CD4-positive, alpha-beta T cell (primary cell): Measurements from ENCODE around the gene PLD6. TPM values are rescaled to one million over a fixed set of nuclear protein-coding genes. Genes with fewer than 3 reads are reported as not detected.

Source experiments
- ATAC-seq: fragments of 200-7000 bp; cut with Tn5 transposase; one replicate; pipeline ENCODE4 v1.10.0; 2022; ENCODE audit warnings: mild to moderate bottlenecking; ENCODE audit not compliant: poor library complexity
- CTCF ChIA-PET: fragments of 350-600 bp; sonication (Branson Sonifier 250); formaldehyde crosslinking; loops from one replicate; lab custom pipeline; 2021; ENCODE audit warnings: antibody characterized with exemption, inconsistent platforms; lab: Charles Lee
- POLR2A ChIA-PET: fragments of 350-600 bp; sonication (Branson Sonifier 250); formaldehyde crosslinking; loops from one replicate; lab custom pipeline; 2021; ENCODE audit warnings: antibody characterized with exemption, inconsistent platforms; lab: Charles Lee
- DNase-seq, 14 experiments: peaks; one replicate each; pipeline ENCODE4 v3.0.0-alpha.2; 2013 to 2020; ENCODE audit warnings: mixed read lengths in 2 of 14
- H3K27ac ChIP-seq, 2 donors: one replicate each; pipeline versions ENCODE4 v1.5.1 to v1.7.0; 2013; ENCODE audit warnings: low read length in 2 of 2, low read depth in 1 of 2, mild to moderate bottlenecking in 1 of 2
- H3K27me3 ChIP-seq, 2 experiments: 1 replicate in 1 of 2; 2 replicates in 1 of 2; pipeline versions ENCODE4 v1.6.1 to v1.7.0; 2013; ENCODE audit warnings: low read length in 2 of 2, control low read depth in 1 of 2, mild to moderate bottlenecking in 1 of 2, moderate library complexity in 1 of 2; ENCODE audit not compliant: insufficient read depth in 2 of 2, control insufficient read depth in 1 of 2
- H3K36me3 ChIP-seq: one replicate; pipeline ENCODE4 v1.6.1; 2013; ENCODE audit warnings: low read length, control low read depth; ENCODE audit not compliant: insufficient read depth
- H3K4me1 ChIP-seq: one replicate; pipeline ENCODE4 v1.6.1; 2013; ENCODE audit warnings: low read length, control low read depth; ENCODE audit not compliant: insufficient read depth
- H3K4me3 ChIP-seq: one replicate; pipeline ENCODE4 v1.5.1; 2013; ENCODE audit warnings: mild to moderate bottlenecking, low read length, moderate library complexity
- H3K9me3 ChIP-seq, 2 experiments: 1 replicate in 1 of 2; 2 replicates in 1 of 2; pipeline versions ENCODE4 v1.6.1 to v1.7.0; 2013; ENCODE audit warnings: low read length in 2 of 2, mild to moderate bottlenecking in 2 of 2, control low read depth in 1 of 2, moderate library complexity in 1 of 2; ENCODE audit not compliant: control insufficient read depth in 1 of 2, insufficient read depth in 1 of 2
- H3K27ac Mint-ChIP-seq: one replicate; pipeline ENCODE4 v1.8.0; 2020; ENCODE audit warnings: mixed read lengths
- H3K27me3 Mint-ChIP-seq: one replicate; pipeline ENCODE4 v1.8.0; 2021; ENCODE audit warnings: mixed read lengths
- H3K36me3 Mint-ChIP-seq: one replicate; pipeline ENCODE4 v1.8.0; 2021; ENCODE audit warnings: low read depth, mixed read lengths
- H3K4me1 Mint-ChIP-seq: one replicate; pipeline ENCODE4 v1.8.0; 2021; ENCODE audit warnings: low read depth, mixed read lengths
- H3K4me3 Mint-ChIP-seq: one replicate; pipeline ENCODE4 v1.8.0; 2020; ENCODE audit warnings: mild to moderate bottlenecking, mixed read lengths
- H3K9me3 Mint-ChIP-seq: one replicate; pipeline ENCODE4 v1.8.0; 2020; ENCODE audit warnings: mixed read lengths
- CTCF ChIP-seq: fragments of 200-600 bp; IDR thresholded peaks from one replicate; pipeline ENCODE4 v1.8.0; 2022; ENCODE audit warnings: antibody characterized with exemption, mild to moderate bottlenecking
- intact Hi-C, 2 experiments: fragments of 100-400 bp; cut with DNase I in 1 of 2; cut with micrococcal nuclease in 1 of 2; formaldehyde crosslinking; loops; one replicate each; pipeline versions ENCODE4 v1.15.1 to v1.9.0; 2023 to 2025; cut with DNase I, micrococcal nuclease
- total RNA-seq, 174 experiments: library from RNA in 2 of 174; stranded (reverse) in 2 of 174; gene quantifications; one replicate each; pipeline ENCODE4 v1.2.3 and lab custom pipeline; 2021 to 2026

PLD6 gene
- total RNA-seq, 2 experiments from 2014 or later, result 7.1 to 7.5 TPM

- DNase-seq, result no peak
- Mint-ChIP-seq H3K36me3 (peaks cover 40% of the 10 kb centered on the region), H3K9me3 (no peaks in the 10 kb centered on the region), H3K27me3 (no peaks in the 10 kb centered on the region), H3K27ac (no peak overlapping the region), H3K4me3 (no peak overlapping the region), H3K4me1 (peaks cover 31% of the 10 kb centered on the region)
- intact Hi-C loops, result no loop called here
- POLR2A ChIA-PET, result interaction anchor here (1.2 kb wide), 1 partner anchor 9 kb away, joined by 3 read pairs; no protein-coding TSS in a partner anchor
- Histone ChIP-seq H3K4me1 (peaks cover 40% of the 10 kb centered on the region), H3K27me3 (no peaks in the 10 kb centered on the region), H3K4me3 (no peak overlapping the region), H3K36me3 (peaks cover 25% of the 10 kb centered on the region), H3K27ac (no peak overlapping the region), H3K9me3 (no peaks in the 10 kb centered on the region)
- TF ChIP-seq CTCF, result no peak
- CTCF ChIA-PET, result no interaction called here
- ATAC-seq, result no peak
These were observed 16.6 kb downstream of the PLD6 start for GRCh38 chr17:17189559-17189958.

DNA sequence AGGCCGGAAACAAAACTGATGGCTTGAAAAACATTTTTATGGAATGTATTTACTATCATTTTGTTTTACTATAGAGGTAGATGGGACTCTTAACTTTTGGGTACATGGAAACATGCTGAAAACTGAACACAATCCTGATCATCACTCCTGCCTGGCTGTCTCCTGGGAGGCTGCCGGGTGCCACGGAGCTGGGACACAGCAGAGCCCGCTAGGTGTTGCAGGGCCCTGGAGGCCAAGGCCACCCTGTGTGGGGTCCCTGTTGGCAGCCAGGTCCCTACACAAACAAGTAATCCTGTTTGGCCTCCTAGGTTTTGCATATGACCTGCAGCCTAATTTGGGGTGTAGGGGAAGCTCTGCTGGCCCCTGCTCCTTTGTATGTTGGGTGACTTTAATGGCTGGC, 17.5 kb downstream of the PLD6 start:
- H3K27me3 ChIP-seq, result no peaks in the 10 kb centered on the region
- H3K4me1 ChIP-seq, result peaks cover 49% of the 10 kb centered on the region
- no peaks in the 10 kb centered on the region for H3K27me3 Mint-ChIP-seq
- peak overlapping the region; percentile 47 for H3K27ac Mint-ChIP-seq
- DNase-seq (no peak), ATAC-seq (no peak)
- H3K36me3 ChIP-seq, result peaks cover 25% of the 10 kb centered on the region
- intact Hi-C loops, result no loop called here
- H3K4me3 ChIP-seq, result no peak overlapping the region
- CTCF ChIA-PET, result no interaction called here
- TF ChIP-seq CTCF, result no peak
- H3K27ac ChIP-seq, result no peak overlapping the region
- H3K4me3 Mint-ChIP-seq, result no peak overlapping the region
- POLR2A ChIA-PET, result interaction anchor here (1.2 kb wide), 1 partner anchor 8 kb away, joined by 3 read pairs; no protein-coding TSS in a partner anchor
- H3K9me3 Mint-ChIP-seq, result no peaks in the 10 kb centered on the region
- H3K4me1 Mint-ChIP-seq, result peaks cover 41% of the 10 kb centered on the region
- H3K36me3 Mint-ChIP-seq, result peaks cover 40% of the 10 kb centered on the region
- H3K9me3 ChIP-seq, result no peaks in the 10 kb centered on the region

- no peak for ATAC-seq
- Mint-ChIP-seq H3K27me3 (no peaks in the 10 kb centered on the region), H3K4me1 (peaks cover 57% of the 10 kb centered on the region), H3K36me3 (peaks cover 43% of the 10 kb centered on the region), H3K27ac (peak overlapping the region; percentile 99), H3K4me3 (no peak overlapping the region), H3K9me3 (no peaks in the 10 kb centered on the region)
- ChIA-PET CTCF (no interaction called here), POLR2A (interaction anchor here (1.7 kb wide), 1 partner anchor 11 kb away, joined by 8 read pairs; no protein-coding TSS in a partner anchor)
- Histone ChIP-seq H3K36me3 (peaks cover 25% of the 10 kb centered on the region), H3K4me1 (peaks cover 63% of the 10 kb centered on the region), H3K4me3 (no peak overlapping the region), H3K9me3 (no peaks in the 10 kb centered on the region), H3K27ac (no peak overlapping the region), H3K27me3 (no peaks in the 10 kb centered on the region)
- DNase-seq, result no peak
- no peak for TF ChIP-seq CTCF
- intact Hi-C loops, result no loop called here
These were observed 19.3 kb downstream of the PLD6 start for GRCh38 chr17:17186551-17187505.
